Urinary bladder (tissue), 4 donors: ENCODE data around the gene HSPBP1. TPM values are rescaled to one million over a fixed set of nuclear protein-coding genes. Genes with fewer than 3 reads are reported as not detected.

Source experiments
- DNase-seq: peaks from one replicate; pipeline ENCODE4 v3.0.0-alpha.2; 2015; ENCODE audit errors: extremely low spot score
- H3K27ac ChIP-seq: one replicate; pipeline ENCODE4 v1.5.1; 2013; ENCODE audit warnings: low read depth, mild to moderate bottlenecking, moderate library complexity
- H3K36me3 ChIP-seq: one replicate; pipeline ENCODE4 v1.6.1; 2013; ENCODE audit warnings: mild to moderate bottlenecking, moderate library complexity; ENCODE audit not compliant: insufficient read depth
- H3K4me1 ChIP-seq: one replicate; pipeline ENCODE4 v1.6.1; 2013; ENCODE audit warnings: mild to moderate bottlenecking, moderate library complexity; ENCODE audit not compliant: insufficient read depth
- H3K4me3 ChIP-seq: one replicate; pipeline ENCODE4 v1.5.1; 2013; ENCODE audit warnings: low read depth, low read length
- WGBS: extraction: QIAGEN DNeasy Blood & Tissue Kit; methylation state at CpG from one replicate; pipeline ENCODE4 v1.1.7; 2013; 5-methylcytosine and 5-hydroxymethylcytosine counted together
- polyA plus RNA-seq: library from polyadenylated mRNA; stranded (reverse); fragments of 200-250 nt; gene quantifications from one replicate; pipeline ENCODE4 v1.2.3, GENCODE V29; 2013
- total RNA-seq: library from RNA; depleted of rRNA; stranded (reverse); fragments of >200 nt; gene quantifications from one replicate; pipeline ENCODE4 v1.2.3, GENCODE V29; 2014
- donor health status: healthy with polysubstance abuse.
- donor health status: healthy.

HSPBP1 gene
- total and polyA plus RNA-seq, 2 donors, result 6.5 to 56.3 TPM

GRCh38 chr19:55239004-55239403 lies 40.9 kb downstream of the HSPBP1 start:
- Histone ChIP-seq H3K36me3 (peaks cover 5% of the 10 kb centered on the region), H3K4me3 (no peak overlapping the region), H3K4me1 (no peaks in the 10 kb centered on the region), H3K27ac (no peak overlapping the region)
- whole genome bisulfite sequencing, result 92% methylated on average over 12 of the region's 12 CpGs
- no peak for DNase-seq

GRCh38 chr19:55238030-55238429 lies 41.9 kb downstream of the HSPBP1 start:
- Histone ChIP-seq H3K4me1 (no peaks in the 10 kb centered on the region), H3K4me3 (no peak overlapping the region), H3K36me3 (peaks cover 5% of the 10 kb centered on the region), H3K27ac (no peak overlapping the region)
- no peak for DNase-seq
- WGBS, result 93% methylated on average over 8 of the region's 8 CpGs

- DNase-seq, result no peak
- Histone ChIP-seq H3K4me1 (no peaks in the 10 kb centered on the region), H3K27ac (no peak overlapping the region), H3K36me3 (peaks cover 15% of the 10 kb centered on the region), H3K4me3 (no peak overlapping the region)
- WGBS, result 88% methylated on average over 5 of the region's 5 CpGs
Measured at GRCh38 chr19:55232986-55233385, 46.9 kb downstream of the HSPBP1 start.

- 79% methylated on average over 12 of the region's 12 CpGs for WGBS
- H3K36me3 ChIP-seq, result peaks cover 15% of the 10 kb centered on the region
- no peaks in the 10 kb centered on the region for H3K4me1 ChIP-seq
Measured at GRCh38 chr19:55232286-55232602, 47.7 kb downstream of the HSPBP1 start.

GRCh38 chr19:55231391-55232285 lies 48.3 kb downstream of the HSPBP1 start:
- 90% methylated on average over 30 of the region's 30 CpGs for WGBS
- H3K4me3 ChIP-seq, result no peak overlapping the region
- peaks cover 15% of the 10 kb centered on the region for H3K36me3 ChIP-seq
- no peak overlapping the region for H3K27ac ChIP-seq
- H3K4me1 ChIP-seq, result no peaks in the 10 kb centered on the region
- no peak for DNase-seq

More at GRCh38 chr19:55232286-55232602, 47.7 kb downstream of the HSPBP1 start:
- H3K27ac ChIP-seq, result no peak overlapping the region
- no peak for DNase-seq
- H3K4me3 ChIP-seq, result no peak overlapping the region

- H3K4me1 ChIP-seq, result no peaks in the 10 kb centered on the region
- DNase-seq, result no peak
- no peak overlapping the region for H3K4me3 ChIP-seq
- peaks cover 15% of the 10 kb centered on the region for H3K36me3 ChIP-seq
- WGBS, result 88% methylated on average over 13 of the region's 13 CpGs
- H3K27ac ChIP-seq, result no peak overlapping the region
Measured at GRCh38 chr19:55230780-55231179, 49.1 kb downstream of the HSPBP1 start.

- DNase-seq, result no peak
- no peak overlapping the region for H3K27ac ChIP-seq
- H3K4me3 ChIP-seq, result no peak overlapping the region
- peaks cover 15% of the 10 kb centered on the region for H3K36me3 ChIP-seq
- WGBS, result 79% methylated on average over 13 of the region's 13 CpGs
- H3K4me1 ChIP-seq, result no peaks in the 10 kb centered on the region
Measured at GRCh38 chr19:55230329-55230728, 49.6 kb downstream of the HSPBP1 start.

- WGBS, result 85% methylated on average over 17 of the region's 17 CpGs
- Histone ChIP-seq H3K4me3 (no peak overlapping the region), H3K27ac (no peak overlapping the region), H3K4me1 (no peaks in the 10 kb centered on the region), H3K36me3 (peaks cover 15% of the 10 kb centered on the region)
- no peak for DNase-seq
Measured at GRCh38 chr19:55229789-55230182, 50.1 kb downstream of the HSPBP1 start.

- DNase-seq, result no peak
- Histone ChIP-seq H3K4me3 (no peak overlapping the region), H3K27ac (no peak overlapping the region), H3K36me3 (peaks cover 15% of the 10 kb centered on the region), H3K4me1 (no peaks in the 10 kb centered on the region)
- WGBS, result 93% methylated on average over 18 of the region's 18 CpGs
Measured at GRCh38 chr19:55229145-55229788, 50.6 kb downstream of the HSPBP1 start.

- no peaks in the 10 kb centered on the region for H3K4me1 ChIP-seq
- peaks cover 15% of the 10 kb centered on the region for H3K36me3 ChIP-seq
- no peak for DNase-seq
- no peak within 1 kb of the TSS for H3K4me3 ChIP-seq
- H3K27ac ChIP-seq, result no peak within 1 kb of the TSS
- WGBS, result 83% methylated on average over 12 of the region's 12 CpGs
Measured at GRCh38 chr19:55228403-55229031, 51.4 kb downstream of the HSPBP1 start, which contains the start of gene TMEM86B. Gene TMEM86B, minus strand, starts transcription at chr19:55228763. Its CDS starts 22 bp downstream, at chr19:55228741.

- 45% methylated on average over 17 of the region's 17 CpGs for WGBS
Measured at GRCh38 chr19:55228015-55228391, 51.9 kb downstream of the HSPBP1 start.

GRCh38 chr19:55227241-55228014 lies 52.5 kb downstream of the HSPBP1 start:
- Histone ChIP-seq H3K36me3 (peaks cover 15% of the 10 kb centered on the region), H3K27ac (no peak overlapping the region), H3K4me1 (no peaks in the 10 kb centered on the region), H3K4me3 (no peak overlapping the region)
- WGBS, result 86% methylated on average over 25 of the region's 25 CpGs
- DNase-seq, result no peak

More at GRCh38 chr19:55228015-55228391, 51.9 kb downstream of the HSPBP1 start:
- DNase-seq, result no peak
- no peak overlapping the region for H3K27ac ChIP-seq
- H3K4me3 ChIP-seq, result no peak overlapping the region
- no peaks in the 10 kb centered on the region for H3K4me1 ChIP-seq
- peaks cover 15% of the 10 kb centered on the region for H3K36me3 ChIP-seq

- 80% methylated on average over 18 of the region's 18 CpGs for WGBS
- H3K27ac ChIP-seq, result no peak overlapping the region
- H3K4me1 ChIP-seq, result no peaks in the 10 kb centered on the region
- H3K4me3 ChIP-seq, result no peak overlapping the region
- peaks cover 10% of the 10 kb centered on the region for H3K36me3 ChIP-seq
- no peak for DNase-seq
Measured at GRCh38 chr19:55226788-55227187, 53.1 kb downstream of the HSPBP1 start.
